GM21723 (cell line): Measurements from ENCODE around the gene CERS3.
A peak's percentile ranks its signal among the peaks of the same experiment; 100 is the strongest.
"Not testable (repeated sequence)": the region's sequence is repeated elsewhere in the genome, so short reads cannot be mapped to it uniquely, and the experiment has no call there.

ENCODE experiments used
- ATAC-seq: cut with Tn5 transposase; IDR thresholded peaks from one replicate; pipeline ENCODE4 v1.9.1; 2021; ENCODE audit warnings: mild to moderate bottlenecking, moderate library complexity; ENCODE audit not compliant: unreplicated experiment

The CERS3 gene

GRCh38 chr15:100468285-100468684, 60.5 kb downstream of the CERS3 start:
- ATAC-seq = no peak

GRCh38 chr15:100466073-100466472, 62.7 kb downstream of the CERS3 start:
- ATAC-seq = no peak

- ATAC-seq = no peak
These were observed 63.9 kb downstream of the CERS3 start for GRCh38 chr15:100464888-100465287.

DNA sequence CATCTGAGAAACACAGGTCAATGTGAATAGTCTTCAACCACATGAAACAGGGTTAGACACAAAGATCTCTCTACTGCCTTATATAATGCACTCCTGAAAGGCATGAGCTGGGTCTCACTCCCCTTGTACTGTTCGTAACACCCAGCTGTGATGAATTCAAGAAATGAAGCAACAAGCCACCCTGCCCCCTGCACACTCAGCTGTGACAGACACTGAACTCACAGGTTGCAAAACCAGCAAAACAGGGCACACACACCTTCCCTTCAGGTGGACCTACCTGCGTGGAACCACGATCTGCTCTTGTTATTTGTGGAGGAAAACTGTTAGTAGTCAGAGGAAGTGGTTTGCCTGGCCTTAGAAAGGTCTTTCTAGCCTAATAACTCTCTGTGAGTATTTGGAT, 64.5 kb downstream of the CERS3 start:
- no peak for ATAC-seq

GRCh38 chr15:100463515-100463914, 65.2 kb downstream of the CERS3 start:
- no peak for ATAC-seq

DNA sequence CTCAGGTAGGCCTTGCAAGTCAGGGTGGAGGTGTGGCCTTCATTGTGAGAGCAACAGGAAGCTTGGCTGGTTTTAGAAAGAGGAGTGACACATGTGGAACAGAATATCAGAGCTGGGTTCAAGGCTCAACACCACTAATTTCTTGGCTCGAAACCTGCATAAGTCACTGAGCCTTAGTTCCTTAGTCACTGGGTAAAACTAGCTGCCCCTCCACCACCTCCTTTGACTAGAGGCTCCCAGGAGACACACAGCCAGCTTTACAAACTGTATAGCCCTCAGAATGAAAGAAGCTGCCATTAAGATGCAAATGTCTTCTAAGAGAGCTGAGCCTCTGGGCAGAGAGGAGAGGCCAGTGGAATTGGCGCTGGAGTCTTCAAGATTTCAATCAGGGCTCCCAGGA, 67.7 kb downstream of the CERS3 start:
- ATAC-seq = no peak

DNA sequence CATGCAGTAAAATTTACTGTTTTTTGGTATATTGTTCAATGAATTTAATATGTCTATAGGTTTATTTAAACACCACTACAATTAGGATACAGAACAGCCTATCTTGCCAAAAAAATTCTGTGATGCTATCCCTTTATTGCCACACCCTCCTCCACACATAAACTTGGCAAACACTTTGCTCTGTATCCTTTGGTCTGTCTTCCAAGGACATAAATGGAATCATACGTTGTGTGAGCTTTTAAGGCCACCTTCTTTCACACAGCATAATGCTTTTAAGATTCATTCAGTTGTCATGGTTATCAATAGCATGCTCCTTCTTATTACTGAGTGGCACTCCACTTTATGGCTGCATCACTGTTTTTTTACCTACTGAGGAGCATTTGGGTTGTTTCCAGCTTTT, 71.5 kb downstream of the CERS3 start:
- ATAC-seq = no peak

- ATAC-seq = no peak
These were observed 74.6 kb downstream of the CERS3 start for GRCh38 chr15:100454148-100454547.

DNA sequence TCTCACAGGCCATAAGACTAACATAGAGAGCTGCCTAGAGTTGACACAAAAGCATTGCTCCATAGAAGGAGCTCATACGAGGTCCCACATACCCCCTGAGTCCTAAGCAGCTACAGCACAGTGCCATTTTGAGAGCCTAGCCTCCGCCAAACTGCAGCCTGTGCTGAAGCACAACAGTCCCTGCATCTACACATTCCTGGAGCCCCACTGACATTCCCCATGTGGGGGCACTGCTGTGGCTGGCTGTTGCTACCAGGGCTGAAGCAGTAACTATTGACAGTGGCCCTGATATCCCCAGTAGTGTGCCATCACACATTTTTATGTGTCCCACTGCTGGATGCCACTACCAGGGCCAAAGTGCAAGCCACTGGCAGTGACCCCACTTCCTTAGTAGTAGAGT, 80.3 kb downstream of the CERS3 start:
- ATAC-seq = no peak

GRCh38 chr15:100441063-100441462, 87.7 kb downstream of the CERS3 start:
- not testable (repeated sequence) for ATAC-seq

GRCh38 chr15:100439514-100439913, 89.2 kb downstream of the CERS3 start:
- no peak for ATAC-seq

DNA sequence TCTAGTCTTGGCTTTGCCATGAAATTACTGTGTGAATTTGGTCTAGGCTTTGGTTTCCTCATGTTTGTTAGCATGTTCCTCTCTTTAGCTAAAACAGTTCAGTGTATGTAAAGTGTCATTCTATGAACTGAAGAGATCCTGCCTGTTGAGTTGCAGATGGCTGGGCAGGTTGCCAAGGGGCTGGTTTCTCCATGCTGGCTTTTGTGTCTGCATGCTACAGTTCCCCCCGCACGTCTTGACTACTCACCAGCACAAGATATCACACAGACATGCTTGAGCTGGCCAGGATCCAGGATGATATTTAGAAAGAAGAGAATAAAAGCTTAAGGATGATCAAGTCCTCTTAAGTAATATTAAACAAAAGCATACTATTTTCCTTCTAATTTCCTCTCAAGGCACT, 90.2 kb downstream of the CERS3 start:
- peak; percentile 85 for ATAC-seq

- ATAC-seq = no peak
These were observed 91.5 kb downstream of the CERS3 start for GRCh38 chr15:100437261-100437660.

DNA sequence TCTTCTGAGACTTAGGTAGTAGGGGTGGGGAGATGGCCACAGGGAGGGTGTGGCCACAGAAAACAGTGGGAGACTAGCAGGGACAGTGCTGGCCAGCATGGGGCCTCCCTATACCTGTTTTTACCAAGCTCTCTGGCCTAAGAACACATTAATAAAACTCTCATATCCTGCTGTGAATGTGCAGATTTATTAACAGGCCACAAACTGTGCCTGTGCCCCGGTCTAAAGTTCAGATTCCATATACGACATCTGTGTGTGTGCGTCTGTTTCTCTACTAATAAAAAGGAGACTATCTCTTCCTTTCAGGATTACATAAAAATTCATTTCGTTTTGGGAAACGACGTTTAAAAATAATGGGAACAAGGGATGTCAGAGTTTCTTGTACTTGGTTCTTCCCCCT, 94.2 kb downstream of the CERS3 start:
- no peak for ATAC-seq

GRCh38 chr15:100434038-100434437, 94.7 kb downstream of the CERS3 start:
- no peak for ATAC-seq

DNA sequence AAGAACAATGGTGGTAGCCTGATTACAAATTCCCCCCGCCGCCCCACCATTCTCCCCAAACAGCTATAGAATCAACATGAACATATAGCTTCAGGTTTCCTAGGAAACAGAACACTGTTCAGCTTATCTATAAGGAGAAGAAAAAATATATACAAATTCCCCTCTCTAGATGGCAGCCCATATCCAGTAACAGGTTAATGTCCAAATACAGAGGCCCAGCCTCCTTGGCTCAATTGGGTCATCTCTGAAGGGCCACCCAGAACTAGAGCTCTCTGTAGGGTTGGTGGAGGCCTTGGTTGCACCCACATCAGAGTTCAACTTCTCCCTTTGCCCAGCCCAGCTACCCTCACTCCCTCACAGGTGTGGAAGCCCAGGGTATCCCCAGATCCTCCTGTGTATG, 95.4 kb downstream of the CERS3 start:
- ATAC-seq = no peak

DNA sequence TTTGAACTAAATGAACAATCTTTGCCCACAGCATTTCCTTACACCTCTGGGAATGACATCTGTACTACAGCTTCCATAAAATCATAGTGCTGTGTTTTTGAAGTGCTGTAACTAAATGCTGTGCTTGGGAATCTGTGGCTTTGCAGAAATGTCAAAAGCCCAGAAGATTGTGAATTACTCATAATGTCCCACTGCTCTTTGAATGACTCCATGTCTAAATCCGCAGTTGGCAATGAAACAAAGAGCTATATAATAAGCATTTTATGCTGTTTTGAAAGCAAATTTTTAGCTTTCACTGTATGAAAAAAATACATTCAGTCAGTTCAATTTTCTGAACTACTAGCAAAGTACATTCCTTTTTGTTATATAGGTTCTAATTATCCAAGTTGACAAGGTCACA, 98.3 kb downstream of the CERS3 start:
- no peak for ATAC-seq

- no peak for ATAC-seq
These were observed 99.5 kb downstream of the CERS3 start for GRCh38 chr15:100429116-100429728.

DNA sequence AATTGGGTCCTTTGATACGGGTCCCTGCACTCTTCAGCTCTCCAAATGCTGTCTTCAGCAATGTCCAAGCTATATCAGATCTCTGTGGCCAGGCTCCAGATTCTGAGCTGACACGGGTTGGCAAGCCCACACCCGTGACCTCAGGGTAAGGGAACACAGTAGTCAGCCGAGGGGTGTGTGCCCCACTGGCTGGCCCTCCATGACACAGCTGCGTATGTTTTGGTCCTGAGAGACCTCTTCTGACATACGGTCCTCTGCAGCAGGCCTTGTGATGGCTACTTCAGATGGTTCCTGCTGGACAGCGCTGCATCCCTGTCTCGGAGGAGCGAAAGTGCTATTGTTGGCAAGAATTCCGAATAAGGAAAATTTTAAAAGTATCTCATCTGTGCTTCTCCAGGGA, 101.8 kb downstream of the CERS3 start:
- ATAC-seq = no peak

DNA sequence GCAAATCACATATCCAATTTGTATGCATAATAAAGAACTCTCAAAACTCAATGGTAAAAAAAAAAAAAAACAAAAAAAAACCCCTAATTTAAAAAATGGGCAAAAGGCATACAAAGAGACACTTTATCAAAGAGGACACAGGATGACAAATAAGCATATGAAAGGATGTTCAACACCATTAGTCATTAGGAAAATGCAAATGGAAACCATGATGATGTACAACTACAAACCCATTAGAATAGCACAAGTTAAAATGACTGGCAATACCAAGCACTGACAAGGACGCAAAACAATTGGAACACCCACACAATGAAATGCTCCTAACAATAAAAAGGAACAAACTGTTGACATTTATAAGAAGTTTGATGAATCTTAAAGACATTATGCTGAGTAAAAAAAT, 123.6 kb downstream of the CERS3 start:
- no peak for ATAC-seq

- no peak for ATAC-seq
These were observed 127.8 kb downstream of the CERS3 start for GRCh38 chr15:100400996-100401395.

DNA sequence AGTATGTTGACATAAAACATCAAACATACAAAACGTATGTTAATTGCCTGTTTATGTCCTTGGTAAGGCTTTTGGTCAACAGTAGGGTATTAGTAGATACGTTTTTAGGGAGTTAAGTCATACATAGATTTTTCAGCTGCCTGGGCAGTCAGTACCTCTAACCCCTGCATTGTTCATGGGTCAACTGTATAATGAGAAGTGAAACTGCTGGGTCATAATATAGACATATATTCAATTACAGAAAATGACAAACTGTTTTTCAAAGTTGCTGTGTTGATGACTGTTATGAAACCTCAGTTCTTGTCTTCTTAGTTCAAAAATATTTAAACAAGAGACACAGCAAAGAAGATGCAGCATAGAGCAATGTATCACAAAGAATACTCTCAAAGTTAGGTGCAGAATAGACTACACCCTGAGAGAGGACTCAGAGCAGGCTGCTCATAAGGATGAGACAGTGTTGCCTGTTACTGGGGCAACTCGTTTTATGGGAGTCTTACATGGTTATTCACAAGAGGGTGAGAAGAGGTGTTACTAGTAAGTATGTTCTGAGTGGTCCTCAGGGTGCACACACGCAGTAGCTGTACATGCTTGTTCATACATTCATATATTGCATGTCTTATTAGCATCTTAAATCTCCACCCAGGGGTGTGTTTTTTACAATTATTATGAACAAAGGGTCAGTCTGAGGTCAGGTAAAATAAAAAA, 133.9 kb downstream of the CERS3 start:
- no peak for ATAC-seq

GRCh38 chr15:100393008-100393407, 135.7 kb downstream of the CERS3 start:
- no peak for ATAC-seq
